ENCODE results near the gene MFSD1.
A peak's percentile ranks its signal among the peaks of the same experiment; 100 is the strongest.

Gene MFSD1

DNA sequence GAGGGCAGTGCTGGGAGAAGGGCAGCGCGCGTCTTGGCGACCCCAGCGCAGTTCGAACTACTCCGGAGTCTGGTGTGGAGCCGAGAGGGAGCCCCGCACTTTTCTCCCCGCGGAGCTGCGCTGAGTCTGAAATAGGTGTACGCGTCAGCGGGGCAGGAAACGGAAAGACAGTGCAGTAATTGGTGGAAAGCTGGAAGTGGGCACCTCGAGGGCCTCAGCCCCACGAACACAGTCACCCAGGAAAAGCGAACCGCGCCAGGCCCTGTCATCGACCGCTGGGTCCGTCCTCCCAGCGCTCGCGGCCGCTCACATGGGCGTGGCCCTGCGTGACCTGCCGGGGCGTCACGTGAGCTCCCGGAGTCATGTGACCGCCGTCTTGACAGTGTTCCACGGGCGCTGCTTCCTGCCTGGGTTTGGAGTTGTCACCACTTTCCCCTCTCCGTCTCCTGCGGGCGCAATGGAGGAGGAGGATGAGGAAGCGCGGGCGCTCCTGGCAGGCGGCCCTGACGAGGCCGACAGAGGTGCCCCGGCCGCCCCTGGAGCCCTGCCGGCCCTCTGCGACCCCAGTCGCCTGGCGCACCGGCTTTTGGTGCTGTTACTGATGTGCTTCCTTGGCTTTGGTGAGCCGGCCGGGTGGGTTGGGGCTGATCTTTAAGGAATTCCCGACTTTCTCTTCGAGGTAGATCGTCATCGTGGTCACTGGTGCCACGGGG is at the start of gene MFSD1:
MFSD1 (plus strand) TSS at position 359 of the 713 bp plus-strand sequence; CDS start at position 458, 99 bp downstream.
- DNase-seq (ENCODE audit: low read depth), result peak; percentile 75

DNA sequence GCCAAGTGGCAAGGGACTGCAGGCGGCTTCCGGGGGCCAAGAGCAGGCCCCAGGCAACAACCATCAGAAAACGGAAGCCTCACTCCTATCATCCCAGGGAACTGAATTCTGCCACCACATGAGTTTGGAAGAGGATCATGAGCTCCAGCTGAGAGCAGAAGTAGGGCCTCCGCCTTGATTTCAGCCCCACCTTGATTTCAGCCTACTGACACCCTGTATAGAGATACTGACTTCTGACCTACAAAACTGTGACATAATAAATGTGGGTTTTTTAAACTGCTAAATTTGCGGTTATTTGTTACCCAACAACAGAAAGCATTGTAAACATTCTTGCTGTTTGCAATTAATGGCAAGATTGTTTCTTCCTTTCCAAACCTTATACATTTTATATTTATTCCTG is 48.0 kb upstream of the MFSD1 start:
- no peak for DNase-seq (ENCODE audit: low read depth)

- DNase-seq (ENCODE audit: low read depth), result no peak
These were observed 46.4 kb upstream of the MFSD1 start for GRCh38 chr3:158755421-158755820.

GRCh38 chr3:158761350-158761749 is 40.5 kb upstream of the MFSD1 start:
- no peak for DNase-seq (ENCODE audit: low read depth)

DNA sequence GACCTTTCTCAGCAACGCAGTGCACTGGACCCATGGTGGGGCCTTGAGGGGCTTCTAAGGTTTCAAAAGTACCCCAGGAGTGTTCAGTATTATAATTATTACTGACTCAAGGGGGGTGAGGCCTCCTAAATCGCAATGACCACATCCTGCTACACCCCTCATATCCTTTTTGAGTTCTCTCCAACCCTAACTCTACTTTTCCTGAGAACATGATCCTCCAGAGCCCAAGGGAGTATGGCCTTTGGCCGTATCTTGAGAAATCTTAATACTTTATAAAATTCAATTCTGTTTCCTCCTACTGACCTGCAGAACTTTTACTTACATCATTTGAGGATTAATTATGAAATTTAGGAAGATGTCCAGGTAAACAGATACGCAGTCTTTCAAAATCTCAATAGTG is 39.2 kb upstream of the MFSD1 start:
- DNase-seq (ENCODE audit: low read depth), result no peak

- DNase-seq (ENCODE audit: low read depth), result no peak
These were observed 38.4 kb upstream of the MFSD1 start for GRCh38 chr3:158763421-158763820.

- DNase-seq (ENCODE audit: low read depth), result no peak
These were observed 36.2 kb upstream of the MFSD1 start for GRCh38 chr3:158765518-158766205.

DNA sequence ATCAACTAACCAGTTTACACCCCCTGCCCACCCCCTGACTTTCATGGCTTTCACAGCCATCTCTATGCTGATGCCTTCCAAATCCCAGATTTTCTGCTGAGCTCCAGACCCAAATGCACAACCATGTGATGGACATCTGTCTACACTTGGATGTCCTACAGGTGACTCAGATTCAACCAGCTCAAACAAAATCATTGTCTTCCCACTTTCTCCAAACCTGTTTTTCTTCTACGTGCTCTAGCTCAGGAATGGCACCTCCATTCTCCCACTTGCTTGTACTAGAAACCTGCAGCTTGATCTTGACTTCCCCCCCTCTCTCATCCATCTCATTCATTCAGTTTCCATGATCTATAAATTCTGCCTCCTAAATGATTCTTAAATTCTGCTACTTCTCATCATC is 35.5 kb upstream of the MFSD1 start:
- no peak for DNase-seq (ENCODE audit: low read depth)

DNA sequence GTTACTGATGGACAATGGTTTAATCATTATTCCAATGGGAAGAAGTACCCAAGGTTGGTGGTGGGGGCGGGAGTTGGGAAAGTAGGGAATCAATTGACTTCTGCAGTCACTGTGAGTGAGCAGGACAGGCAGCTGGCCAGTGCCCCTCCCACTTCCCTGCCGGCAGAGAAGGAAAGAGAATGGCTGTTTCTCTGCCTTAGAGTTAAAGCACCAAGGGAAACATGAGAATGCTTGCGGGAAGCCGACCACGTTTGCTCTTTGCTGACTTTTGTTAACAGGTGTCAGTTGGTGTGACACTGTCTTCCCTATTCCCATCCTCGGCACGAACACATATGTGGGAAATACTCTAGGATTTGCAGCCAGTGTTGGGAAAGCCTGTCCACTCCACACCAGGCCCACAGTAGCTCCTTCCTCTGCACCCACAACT is 33.5 kb upstream of the MFSD1 start:
- DNase-seq (ENCODE audit: low read depth), result no peak

- no peak for DNase-seq (ENCODE audit: low read depth)
These were observed 32.8 kb upstream of the MFSD1 start for GRCh38 chr3:158768881-158769543.

GRCh38 chr3:158769549-158769948 is 32.3 kb upstream of the MFSD1 start:
- DNase-seq (ENCODE audit: low read depth), result no peak

DNA sequence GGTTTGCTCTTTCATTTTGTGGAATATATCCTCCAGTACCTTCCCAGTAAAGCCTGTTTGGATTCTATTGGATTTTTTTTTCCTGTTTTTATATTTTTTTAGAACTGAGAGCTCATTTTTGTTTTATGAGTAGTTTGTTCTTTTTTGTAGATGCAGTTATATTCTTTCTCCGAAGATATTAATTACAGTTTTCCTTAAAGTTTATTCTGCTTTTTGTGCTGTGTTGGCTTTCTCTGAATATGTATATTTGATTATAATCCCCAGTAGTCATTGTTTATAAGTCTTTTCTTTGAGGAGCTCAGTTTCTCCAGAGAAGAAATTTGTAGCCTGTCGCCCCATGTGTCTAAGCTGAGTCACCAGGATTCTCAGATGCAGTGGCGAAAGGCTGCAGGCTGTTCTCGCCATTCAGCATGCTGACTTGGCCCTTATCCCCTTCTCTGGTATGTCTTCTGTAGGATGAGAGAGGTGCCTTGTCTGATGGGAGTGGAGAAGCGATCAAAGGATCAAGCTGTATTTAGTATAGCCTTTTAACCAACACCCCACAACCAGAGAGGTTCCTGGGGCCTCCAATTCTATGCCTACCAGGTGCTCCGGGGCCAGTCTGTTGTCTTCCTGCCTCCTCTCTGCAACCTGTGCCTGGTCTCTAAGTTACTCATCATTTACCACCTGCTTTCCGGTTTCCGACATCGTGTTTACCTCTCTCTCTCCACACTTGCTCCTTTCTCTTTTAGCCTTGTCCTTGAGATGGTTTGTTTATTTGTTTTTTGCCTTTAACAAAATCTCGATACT is 31.7 kb upstream of the MFSD1 start:
- DNase-seq (ENCODE audit: low read depth), result no peak

DNA sequence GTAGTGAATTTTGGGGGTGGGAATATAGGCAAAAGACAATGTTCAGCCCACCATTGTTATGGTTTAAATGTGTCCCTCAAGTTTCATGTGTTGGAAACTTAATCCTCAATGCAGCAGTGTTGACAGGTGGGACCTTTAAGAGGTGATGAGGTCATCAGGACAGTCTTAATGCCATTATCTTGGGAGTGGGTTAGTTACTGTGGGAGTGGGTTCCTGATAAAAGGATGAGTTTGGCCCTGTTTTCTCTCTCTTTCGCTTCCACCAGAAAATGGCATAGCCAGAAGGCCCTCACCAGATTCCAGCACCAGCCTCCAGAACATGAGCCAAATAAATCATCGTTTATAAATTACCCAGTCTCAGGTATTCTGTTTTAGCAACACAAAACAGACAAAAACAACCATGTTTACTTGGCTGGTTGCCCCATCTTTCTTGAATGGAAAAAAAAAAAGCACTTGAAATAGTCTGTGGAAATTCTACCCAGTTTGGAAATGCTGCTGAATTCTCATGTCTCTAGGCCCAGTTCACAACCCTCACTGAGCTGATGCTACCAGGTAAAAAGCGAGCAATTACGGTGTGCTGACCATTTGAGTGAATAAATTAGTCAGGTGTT is 31.0 kb upstream of the MFSD1 start:
- DNase-seq (ENCODE audit: low read depth), result no peak

DNA sequence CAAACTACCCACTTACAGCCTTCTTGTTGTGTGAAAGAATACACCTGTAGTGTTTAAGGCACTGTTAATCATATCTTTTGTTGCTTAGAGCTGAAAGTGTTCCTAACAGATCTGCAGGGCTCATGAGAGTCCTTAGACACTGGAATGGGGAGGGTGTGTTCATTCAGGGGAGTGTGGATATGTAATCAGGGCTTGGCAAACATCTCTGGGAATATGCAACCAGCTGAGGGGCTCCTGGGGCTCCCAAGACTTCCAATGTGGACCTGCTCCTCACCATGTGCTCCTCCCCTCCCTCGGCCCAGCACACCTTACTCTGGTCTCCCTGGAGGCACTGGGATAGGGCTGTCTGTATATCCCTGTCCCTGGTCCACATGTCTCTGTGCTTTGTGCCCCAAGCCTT is 30.3 kb upstream of the MFSD1 start:
- DNase-seq (ENCODE audit: low read depth), result no peak

DNA sequence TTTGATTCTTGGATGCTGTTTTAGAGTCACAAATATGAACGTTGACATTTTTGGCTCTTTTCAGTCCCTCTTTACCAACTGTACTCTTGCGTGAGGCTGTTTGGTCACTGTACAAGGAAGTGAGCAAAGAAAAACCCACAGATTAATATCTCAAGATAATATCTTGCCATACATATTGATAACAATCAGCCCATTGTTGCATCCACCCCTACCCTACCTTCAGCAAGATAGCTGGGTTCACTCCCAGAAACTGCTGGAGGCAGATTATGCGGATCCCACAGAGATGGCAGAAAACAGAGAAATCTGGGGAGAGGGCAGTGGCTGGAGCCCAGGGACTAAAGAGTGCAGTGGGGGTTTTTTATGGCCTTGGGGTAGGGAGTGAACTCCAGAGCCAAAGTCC is 29.9 kb upstream of the MFSD1 start:
- no peak for DNase-seq (ENCODE audit: low read depth)

GRCh38 chr3:158773166-158773565 is 28.7 kb upstream of the MFSD1 start:
- no peak for DNase-seq (ENCODE audit: low read depth)

DNA sequence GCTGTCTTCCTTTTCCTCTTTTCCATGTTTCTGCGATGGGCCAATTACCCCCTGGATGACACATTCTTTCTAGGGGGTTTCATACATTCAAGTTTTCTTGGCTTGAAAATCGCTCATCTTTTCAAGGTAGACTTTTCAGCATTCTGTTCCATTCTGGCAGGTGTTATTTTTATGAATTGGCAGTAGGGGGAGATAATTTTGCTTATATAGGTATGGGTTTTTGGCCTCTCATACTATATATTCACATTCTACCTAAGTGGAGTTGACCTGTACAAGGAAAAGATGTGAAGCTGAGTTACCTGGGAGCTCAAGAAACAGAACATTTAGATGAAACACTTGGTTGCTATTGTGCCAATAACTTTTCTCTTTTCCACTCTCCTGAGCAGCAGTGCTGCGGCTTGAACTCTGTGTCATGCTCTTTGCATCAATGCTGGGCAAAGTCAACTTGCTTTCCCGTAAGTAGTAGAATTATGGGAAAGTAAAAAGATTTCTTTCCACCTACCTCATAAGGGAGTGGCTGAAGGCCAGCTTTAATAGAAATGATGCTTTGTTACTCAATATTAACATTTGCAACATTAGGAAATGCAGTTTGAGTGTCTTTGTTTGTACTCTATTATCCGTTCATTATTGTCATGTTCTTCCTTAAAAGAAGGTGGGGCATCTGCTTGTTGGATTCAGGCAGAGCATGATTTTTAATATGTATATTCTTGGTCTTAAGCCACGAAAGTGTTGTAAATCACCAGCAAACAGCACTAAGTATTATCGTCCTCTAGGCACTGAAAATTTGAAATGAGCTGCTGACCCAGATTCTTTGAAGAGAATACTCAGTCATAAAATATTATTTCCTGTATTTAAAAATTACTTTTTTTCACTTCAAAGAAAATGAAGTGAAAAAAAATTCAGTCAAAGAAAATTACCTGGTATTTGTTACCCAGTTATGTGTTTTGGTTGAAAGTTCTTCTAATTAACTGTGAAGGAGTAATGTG is 27.7 kb upstream of the MFSD1 start:
- DNase-seq (ENCODE audit: low read depth), result no peak

GRCh38 chr3:158774965-158775364 is 26.9 kb upstream of the MFSD1 start:
- no peak for DNase-seq (ENCODE audit: low read depth)

- no peak for DNase-seq (ENCODE audit: low read depth)
These were observed 26.1 kb upstream of the MFSD1 start for GRCh38 chr3:158775426-158776410.

Data from stimulated activated CD8-positive, alpha-beta memory T cell treated with anti-CD3 and anti-CD28 coated beads, Interleukin-12 subunit alpha, Interleukin-12 subunit beta, amount 100 ng/mL, for 4 hours (primary cell).